HG02623 (cell line): ENCODE measurements around the gene ANKRD36.
"Not testable (repeated sequence)": the region's sequence is repeated elsewhere in the genome, so short reads cannot be mapped to it uniquely, and the experiment has no call there.

Experiments
- ATAC-seq: cut with Tn5 transposase; IDR thresholded peaks from one replicate; pipeline ENCODE4 v1.9.1; 2021; ENCODE audit warnings: moderate library complexity; ENCODE audit not compliant: unreplicated experiment

The ANKRD36 gene

GRCh38 chr2:97113050-97113881 is at the start of gene ANKRD36:
Gene ANKRD36 (plus strand): TSS chr2:97113153. CDS start chr2:97113740, 587 bp downstream.
- peak; percentile 85 for ATAC-seq

DNA sequence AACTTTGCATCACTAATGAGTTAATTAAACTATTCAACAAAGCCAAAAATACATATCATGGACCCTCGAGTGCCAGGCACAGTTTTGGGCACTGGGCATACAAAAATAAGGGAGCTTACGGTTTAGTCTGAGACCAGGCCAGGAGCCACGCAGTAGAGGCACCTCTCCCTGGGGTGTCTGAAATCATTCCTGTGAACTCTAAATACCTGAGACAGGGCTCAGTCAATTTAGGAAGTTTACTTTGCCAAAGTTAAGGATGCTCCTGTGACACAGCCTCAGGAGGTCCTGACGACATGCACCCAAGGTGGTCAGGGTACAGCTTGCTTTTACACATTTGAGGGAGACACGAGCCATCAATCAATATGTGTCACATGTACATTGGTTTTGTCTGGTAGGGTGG is 46.9 kb upstream of the ANKRD36 start:
- not testable (repeated sequence) for ATAC-seq

- ATAC-seq: no peak
Observed at GRCh38 chr2:97067279-97068004, 45.5 kb upstream of the ANKRD36 start.

DNA sequence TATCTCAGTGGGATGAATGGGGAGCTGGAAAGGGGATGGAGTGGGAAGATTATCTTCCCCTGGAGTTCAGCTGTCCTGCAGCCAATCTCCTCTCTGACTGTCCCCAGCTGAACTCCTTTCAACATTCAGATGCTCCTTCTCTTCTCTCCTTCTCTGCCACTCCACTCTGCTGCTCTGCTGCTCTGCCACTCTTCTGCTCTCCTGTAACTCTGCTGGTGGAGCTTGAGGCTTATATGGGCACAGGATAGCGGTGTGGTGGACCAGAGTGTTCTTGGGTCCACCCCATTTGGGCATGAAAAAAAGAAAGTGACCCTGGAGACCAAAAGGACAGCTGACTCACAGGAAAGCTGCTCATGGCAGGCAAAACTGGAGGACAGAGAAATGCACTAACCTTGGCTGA is 44.9 kb upstream of the ANKRD36 start:
- no peak for ATAC-seq

GRCh38 chr2:97068722-97069121 is 44.2 kb upstream of the ANKRD36 start:
- not testable (repeated sequence) for ATAC-seq

DNA sequence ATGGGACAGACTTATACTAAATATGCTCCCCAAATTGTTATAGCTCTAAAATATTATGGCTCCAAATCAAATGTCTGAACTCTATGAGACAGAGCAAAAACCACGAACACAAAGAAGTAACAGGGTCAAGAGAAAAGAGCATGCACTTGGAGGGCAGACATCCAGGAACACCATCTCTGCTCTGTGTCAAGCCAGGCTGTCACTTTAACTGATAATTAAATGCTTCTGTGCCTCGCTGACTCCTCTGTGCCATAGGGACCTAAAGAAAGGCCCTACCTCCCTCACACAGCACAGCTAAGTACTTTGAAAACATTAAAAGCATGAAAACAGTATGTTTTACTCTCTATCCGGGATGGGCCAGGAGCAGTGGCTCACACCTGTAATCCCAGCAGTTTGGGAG is 42.0 kb upstream of the ANKRD36 start:
- not testable (repeated sequence) for ATAC-seq

DNA sequence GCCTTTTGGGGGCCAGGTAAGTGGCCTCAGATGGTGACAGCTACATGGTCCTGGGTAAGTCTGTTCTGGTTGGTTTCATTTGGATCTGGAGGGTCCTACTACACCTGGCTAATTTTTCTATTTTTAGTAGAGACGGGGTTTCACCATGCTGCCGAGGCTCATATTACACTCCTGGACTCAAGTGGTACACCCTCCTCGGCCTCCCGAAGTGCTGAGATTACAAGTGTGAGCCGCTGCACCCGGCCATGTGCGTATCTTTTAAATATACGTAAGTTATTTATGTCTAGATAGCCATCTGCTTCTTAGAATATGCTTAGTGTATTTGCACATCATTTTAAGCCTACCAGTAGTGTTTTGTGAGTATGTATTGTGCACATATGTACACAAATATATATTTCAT is 35.7 kb upstream of the ANKRD36 start:
- ATAC-seq: not testable (repeated sequence)

DNA sequence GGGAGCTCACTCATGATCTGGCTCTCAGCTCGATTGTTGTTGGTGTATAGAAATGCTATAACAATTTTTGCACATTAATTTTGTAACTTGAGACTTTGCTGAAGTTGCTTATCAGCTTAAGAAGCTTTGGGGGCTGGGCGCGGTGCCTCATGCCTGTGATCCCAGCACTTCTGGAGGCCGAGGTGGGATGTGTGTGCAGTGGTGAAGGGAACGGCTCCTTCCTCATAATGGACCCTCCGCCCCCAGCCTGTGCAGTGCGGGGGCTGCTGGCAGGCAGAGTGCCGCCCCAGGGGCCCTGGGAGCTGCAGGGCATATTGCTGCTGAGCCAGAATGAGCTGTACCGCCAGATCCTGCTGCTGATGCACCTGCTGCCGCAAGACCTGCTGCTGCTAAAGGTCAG is 32.1 kb upstream of the ANKRD36 start:
- not testable (repeated sequence) for ATAC-seq

- ATAC-seq: not testable (repeated sequence)
Observed at GRCh38 chr2:97082206-97082605, 30.7 kb upstream of the ANKRD36 start.

- not testable (repeated sequence) for ATAC-seq
Observed at GRCh38 chr2:97083516-97083915, 29.4 kb upstream of the ANKRD36 start.

DNA sequence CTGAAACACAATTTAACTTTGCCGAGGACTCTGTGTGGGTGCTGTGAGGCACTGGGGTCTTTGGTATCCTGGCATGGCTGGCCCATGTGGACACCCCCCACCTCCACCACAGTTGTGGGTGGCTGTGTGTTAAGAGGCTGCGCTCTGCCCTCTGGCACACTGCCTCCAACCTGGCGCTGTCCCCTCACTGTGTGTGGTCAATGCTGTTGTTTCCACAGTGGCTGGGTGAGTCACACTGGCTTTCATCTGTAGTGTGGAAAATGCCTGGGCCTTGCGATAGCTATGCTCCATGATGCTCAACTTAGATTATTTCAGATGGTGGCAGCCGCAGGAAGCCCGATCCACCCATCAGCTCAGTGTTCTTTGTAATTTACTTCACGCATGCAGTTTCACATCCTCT is 27.9 kb upstream of the ANKRD36 start:
- ATAC-seq: not testable (repeated sequence)

GRCh38 chr2:97088706-97089105 is 24.2 kb upstream of the ANKRD36 start:
- ATAC-seq: not testable (repeated sequence)

- ATAC-seq: not testable (repeated sequence)
Observed at GRCh38 chr2:97092946-97093345, 20.0 kb upstream of the ANKRD36 start.

DNA sequence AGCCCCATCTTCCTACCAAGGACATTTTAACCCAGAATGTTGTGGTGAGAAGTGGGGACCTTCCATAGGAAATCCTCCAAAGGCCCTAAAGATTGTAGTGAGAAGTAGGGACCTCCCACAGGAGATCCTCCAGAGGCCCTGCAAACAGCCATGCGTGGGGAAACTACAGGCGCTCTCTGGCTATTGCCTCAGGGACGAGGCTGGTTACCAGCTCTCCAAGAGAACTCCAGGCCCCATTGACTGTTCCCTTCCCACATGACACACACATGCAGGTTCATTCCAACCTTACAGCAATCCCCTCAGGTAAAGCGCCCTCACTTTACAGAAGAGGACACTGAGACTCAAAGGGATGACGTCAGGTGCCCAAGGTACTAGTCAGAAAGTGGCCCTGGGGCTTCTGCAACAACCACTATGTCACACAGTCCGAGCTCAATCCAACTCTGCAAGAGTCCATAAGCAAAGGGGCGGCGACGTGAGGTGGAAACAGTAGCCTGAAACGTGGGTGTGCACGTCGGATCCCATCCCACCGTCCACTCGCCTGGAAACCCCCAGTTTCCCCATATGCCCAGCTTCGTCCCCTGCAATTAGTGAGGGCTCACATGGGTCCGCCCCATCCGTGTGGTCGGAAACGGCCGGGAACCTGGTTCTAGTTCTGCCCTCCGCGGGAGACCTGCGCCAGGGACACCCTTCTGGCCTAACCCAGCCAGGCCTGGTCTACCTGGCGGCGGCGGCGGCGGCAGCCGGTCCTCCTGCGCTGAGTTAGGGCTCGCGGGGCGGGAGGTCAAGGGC is 18.8 kb upstream of the ANKRD36 start:
- peak; percentile 26 for ATAC-seq

DNA sequence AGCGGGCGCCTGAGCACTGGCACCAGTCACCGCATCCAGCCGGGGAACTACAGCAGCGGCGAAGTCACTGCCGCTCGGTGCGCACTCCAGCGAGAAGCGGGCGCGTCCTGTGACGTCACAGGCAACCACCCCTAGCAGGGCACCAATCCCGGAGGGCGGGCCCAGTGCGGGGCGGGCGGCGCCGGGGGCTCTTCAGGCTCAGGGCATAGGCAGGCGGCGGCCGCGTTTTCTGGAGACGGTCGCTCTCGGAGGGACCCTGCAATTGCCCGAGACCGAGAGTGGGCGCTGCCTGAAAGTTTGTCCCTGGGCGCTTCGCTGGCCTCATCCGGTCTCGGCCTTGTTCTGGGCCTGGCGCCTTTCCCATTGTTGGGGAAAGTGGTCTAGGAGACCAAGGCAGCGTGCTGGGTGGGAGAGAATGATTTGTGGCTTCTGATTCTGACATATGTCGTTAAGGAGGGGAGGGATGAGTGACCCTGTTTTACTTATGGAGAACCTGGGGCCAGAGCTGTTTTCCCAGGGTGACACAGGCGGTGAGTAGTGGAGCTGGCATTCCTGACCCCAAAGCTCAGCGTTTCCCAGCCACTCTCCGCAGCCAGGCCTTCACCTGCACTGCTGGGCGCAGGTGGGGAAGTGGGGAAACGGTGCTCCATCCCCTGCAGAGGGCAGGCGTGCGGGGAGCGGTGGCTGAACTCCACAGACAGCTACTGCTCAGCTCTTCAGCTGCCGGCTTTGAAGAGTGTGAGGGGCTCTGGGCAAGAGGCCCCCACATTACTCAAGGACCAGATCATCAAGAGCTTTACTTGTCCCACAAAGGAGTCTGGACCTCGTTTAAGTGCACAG is 18.0 kb upstream of the ANKRD36 start, which contains the start of gene FAHD2B:
Gene FAHD2B, minus strand, starts transcription at position 111 of the 840 bp plus-strand sequence. CDS start 3,176 bp downstream, outside the sequence.
- ATAC-seq: peak; percentile 79

- ATAC-seq: no peak
Observed at GRCh38 chr2:97095661-97096060, 17.3 kb upstream of the ANKRD36 start.

DNA sequence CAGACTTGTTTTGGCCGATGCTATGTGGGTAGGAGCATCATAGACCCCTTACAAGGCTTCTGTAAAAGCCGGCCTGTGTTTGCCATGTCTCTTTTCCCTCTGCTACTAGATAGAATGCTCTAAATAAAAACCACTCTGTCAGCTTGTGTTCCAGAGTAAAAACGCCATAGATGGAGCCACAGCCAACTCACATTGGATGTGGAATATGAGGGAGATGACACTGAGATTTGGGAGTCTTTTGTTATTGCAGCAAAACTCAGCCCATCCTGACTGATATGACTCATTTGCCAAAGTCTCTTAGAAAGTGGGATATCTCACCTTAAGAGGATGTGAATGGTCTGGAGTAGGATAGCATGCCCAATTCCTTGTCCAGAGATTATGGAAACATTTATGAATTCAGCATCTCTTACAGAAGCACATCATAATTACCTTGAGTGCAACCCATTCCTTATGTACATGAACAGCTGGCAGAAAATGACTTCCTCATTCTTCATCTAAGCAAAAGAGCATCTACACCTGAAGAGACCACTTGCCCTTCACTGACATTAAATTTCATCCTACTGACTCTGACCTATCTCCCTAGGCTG is 14.1 kb upstream of the ANKRD36 start:
- ATAC-seq: not testable (repeated sequence)

DNA sequence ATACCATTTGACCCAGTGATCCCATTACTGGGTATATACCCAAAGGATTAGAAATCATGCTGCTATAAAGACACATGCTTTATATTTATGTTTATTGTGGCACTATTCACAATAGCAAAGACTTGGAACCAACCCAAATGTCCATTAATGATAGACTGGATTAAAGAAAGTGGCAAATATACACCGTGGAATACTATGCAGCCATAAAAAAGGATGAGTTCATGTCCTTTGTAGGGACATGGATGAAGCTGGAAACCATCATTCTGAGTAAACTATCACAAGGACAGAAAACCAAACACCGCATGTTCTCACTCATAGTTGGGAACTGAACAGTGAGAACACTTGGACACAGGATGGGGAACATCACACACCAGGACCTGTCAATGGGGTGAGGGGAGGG is 6.1 kb upstream of the ANKRD36 start:
- ATAC-seq: not testable (repeated sequence)

DNA sequence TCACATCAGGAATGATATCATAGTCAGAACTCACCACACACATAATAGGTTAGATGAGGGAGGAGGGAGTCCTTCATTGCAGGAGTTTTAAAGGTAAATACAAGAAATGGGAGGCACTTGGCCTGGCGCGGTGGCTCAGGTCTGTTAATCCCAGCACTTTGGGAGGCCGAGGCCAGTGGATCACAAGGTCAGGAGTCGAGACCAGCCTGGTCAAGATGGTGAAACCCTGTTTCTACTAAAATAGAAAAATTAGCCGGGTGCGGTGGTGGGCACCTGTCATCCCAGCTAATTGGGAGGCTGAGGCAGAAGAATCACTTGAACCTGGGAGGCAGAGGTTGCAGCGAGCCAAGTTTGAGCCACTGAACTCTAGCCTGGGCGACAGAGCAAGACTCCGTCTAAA is 1.7 kb upstream of the ANKRD36 start:
- ATAC-seq: not testable (repeated sequence)
